ENCODE results near the gene BSDC1.

The BSDC1 gene

DNA sequence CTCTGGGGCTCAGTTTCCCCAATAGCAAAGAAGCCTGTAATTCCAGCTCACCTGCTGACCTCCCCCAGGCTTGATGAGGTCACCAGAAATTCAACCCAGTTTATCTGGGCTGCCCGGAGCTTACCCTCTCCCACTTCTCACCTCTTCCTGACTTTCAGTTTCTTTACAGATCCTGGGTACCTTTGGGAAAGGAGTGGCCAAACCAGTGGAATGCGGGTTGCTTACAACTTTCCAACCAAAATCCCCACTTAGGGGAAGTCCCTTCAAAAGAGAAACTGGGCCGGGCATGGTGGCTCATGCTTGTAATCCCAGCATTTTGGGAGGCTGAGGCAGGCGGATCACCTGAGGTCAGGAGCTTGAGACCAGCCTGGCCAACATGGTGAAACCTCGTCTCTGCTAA lies 52.3 kb downstream of the BSDC1 start:
- H3K9ac ChIP-seq (ENCODE audit: low read depth, low read length), result no peak overlapping the region
- no peaks in the 10 kb centered on the region for H3K36me3 ChIP-seq (ENCODE audit: control insufficient read depth, insufficient read depth, low read length)
- no peaks in the 10 kb centered on the region for H3K9me3 ChIP-seq (ENCODE audit: control insufficient read depth, insufficient read depth, low read length)
- H3K27me3 ChIP-seq (ENCODE audit: control insufficient read depth, insufficient read depth, low read length), result 0 out of 2 replicates have a peak, but pooled peaks cover under 1% of the 10 kb centered on the region
- H3K27ac ChIP-seq (ENCODE audit: low read depth, low read length), result no peak overlapping the region
- peaks cover 8% of the 10 kb centered on the region for H3K4me1 ChIP-seq (ENCODE audit: control insufficient read depth, insufficient read depth, low read length)
- H3K4me3 ChIP-seq (ENCODE audit: low read depth, low read length), result no peak overlapping the region

DNA sequence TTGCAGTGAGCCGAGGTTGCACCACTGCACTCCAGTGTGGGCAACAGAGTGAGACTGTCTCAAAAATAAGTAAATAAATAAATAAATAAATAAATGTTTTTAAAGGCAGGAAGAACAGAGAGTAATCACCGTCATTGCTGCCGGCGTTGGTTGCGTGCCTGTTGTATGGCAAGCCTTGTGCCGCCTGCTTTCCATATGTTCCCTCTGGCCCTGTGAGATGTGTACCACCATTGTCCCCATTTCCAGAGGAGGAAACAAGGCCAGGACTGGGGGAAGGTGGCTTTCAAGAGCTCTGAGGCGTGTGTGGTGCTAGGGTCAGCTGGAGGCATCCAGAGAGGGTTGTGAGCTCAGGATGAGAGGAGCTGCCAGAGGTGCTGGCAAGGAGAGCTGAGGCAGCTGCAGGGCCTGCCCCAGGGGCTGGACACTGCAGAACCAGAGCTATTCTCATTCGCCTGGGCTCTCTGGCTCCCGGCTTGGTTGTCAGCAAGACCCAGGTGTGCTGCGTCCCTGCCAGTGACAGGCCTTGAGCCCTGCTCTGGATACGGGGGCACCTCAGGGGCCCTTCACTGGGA lies 53.0 kb downstream of the BSDC1 start:
- no peaks in the 10 kb centered on the region for H3K9me3 ChIP-seq (ENCODE audit: control insufficient read depth, insufficient read depth, low read length)
- no peak overlapping the region for H3K4me3 ChIP-seq (ENCODE audit: low read depth, low read length)
- no peak overlapping the region for H3K27ac ChIP-seq (ENCODE audit: low read depth, low read length)
- peaks cover 13% of the 10 kb centered on the region for H3K4me1 ChIP-seq (ENCODE audit: control insufficient read depth, insufficient read depth, low read length)
- H3K36me3 ChIP-seq (ENCODE audit: control insufficient read depth, insufficient read depth, low read length), result no peaks in the 10 kb centered on the region
- H3K27me3 ChIP-seq (ENCODE audit: control insufficient read depth, insufficient read depth, low read length), result 0 out of 2 replicates have a peak, but pooled peaks cover 4% of the 10 kb centered on the region
- no peak overlapping the region for H3K9ac ChIP-seq (ENCODE audit: low read depth, low read length)

DNA sequence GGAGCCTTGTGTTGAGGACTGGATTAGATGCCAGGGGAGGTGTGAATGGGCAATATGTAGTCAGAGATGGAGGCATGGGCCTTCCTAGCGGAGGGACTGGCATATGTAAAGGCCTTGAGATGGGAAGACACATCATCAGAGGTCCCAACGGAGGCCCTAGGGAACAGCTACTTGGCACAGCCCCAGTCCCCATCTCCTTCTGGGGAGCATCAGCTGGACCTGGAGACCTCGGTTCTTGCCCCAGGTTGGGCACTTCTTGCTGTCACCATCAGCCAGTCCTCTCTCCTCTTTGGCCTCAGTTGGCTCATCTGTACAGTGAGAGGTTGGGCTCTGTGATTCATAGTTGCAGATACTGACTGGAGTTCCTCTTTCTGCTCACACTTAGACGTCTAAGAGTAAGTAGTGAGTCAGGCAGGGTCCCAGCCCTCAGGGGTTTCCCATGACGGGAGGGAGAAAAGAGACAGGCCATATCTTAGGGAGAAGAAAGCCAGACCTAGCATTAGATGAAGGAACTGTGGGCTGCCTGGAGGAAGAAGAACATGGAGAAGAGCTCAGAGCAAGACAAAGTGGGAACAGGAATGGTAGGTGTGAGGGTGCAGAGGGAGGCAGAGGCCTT lies 54.8 kb downstream of the BSDC1 start:
- peaks cover 4% of the 10 kb centered on the region for H3K36me3 ChIP-seq (ENCODE audit: control insufficient read depth, insufficient read depth, low read length)
- H3K9ac ChIP-seq (ENCODE audit: low read depth, low read length), result no peak overlapping the region
- H3K27ac ChIP-seq (ENCODE audit: low read depth, low read length), result no peak overlapping the region
- no peaks in the 10 kb centered on the region for H3K9me3 ChIP-seq (ENCODE audit: control insufficient read depth, insufficient read depth, low read length)
- H3K27me3 ChIP-seq (ENCODE audit: control insufficient read depth, insufficient read depth, low read length), result 0 out of 2 replicates have a peak, but pooled peaks cover 4% of the 10 kb centered on the region
- no peak overlapping the region for H3K4me3 ChIP-seq (ENCODE audit: low read depth, low read length)
- H3K4me1 ChIP-seq (ENCODE audit: control insufficient read depth, insufficient read depth, low read length), result peaks cover 16% of the 10 kb centered on the region

DNA sequence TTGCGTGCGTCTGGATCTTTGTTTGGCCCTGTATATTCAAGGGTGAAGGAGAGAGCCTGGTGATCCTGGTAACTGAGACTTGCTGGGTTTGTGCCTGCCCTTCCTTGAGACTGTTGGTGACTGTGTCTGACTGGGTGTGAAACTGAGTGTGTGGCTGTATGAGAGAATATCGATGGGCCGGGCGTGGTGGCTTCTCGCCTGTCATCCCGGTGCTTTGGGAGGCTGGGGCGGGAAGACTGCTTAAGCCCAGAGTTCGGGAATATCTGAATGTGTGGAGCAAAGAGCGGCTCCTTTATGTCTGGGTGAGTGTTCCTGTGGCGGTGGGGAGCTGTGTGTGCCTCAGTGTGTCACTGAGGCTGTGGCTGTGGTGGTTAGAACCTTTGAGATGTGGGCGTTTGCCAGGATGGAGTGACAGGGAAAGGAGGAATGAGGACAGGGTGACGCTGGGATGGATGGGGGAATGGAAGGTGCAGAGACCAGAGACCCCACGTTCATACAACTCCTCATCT lies 55.5 kb downstream of the BSDC1 start:
- no peak overlapping the region for H3K9ac ChIP-seq (ENCODE audit: low read depth, low read length)
- no peak overlapping the region for H3K27ac ChIP-seq (ENCODE audit: low read depth, low read length)
- 0 out of 2 replicates have a peak, but pooled peaks cover 4% of the 10 kb centered on the region for H3K27me3 ChIP-seq (ENCODE audit: control insufficient read depth, insufficient read depth, low read length)
- H3K4me3 ChIP-seq (ENCODE audit: low read depth, low read length), result no peak overlapping the region
- H3K36me3 ChIP-seq (ENCODE audit: control insufficient read depth, insufficient read depth, low read length), result peaks cover 12% of the 10 kb centered on the region
- H3K9me3 ChIP-seq (ENCODE audit: control insufficient read depth, insufficient read depth, low read length), result no peaks in the 10 kb centered on the region
- H3K4me1 ChIP-seq (ENCODE audit: control insufficient read depth, insufficient read depth, low read length), result peaks cover 23% of the 10 kb centered on the region

DNA sequence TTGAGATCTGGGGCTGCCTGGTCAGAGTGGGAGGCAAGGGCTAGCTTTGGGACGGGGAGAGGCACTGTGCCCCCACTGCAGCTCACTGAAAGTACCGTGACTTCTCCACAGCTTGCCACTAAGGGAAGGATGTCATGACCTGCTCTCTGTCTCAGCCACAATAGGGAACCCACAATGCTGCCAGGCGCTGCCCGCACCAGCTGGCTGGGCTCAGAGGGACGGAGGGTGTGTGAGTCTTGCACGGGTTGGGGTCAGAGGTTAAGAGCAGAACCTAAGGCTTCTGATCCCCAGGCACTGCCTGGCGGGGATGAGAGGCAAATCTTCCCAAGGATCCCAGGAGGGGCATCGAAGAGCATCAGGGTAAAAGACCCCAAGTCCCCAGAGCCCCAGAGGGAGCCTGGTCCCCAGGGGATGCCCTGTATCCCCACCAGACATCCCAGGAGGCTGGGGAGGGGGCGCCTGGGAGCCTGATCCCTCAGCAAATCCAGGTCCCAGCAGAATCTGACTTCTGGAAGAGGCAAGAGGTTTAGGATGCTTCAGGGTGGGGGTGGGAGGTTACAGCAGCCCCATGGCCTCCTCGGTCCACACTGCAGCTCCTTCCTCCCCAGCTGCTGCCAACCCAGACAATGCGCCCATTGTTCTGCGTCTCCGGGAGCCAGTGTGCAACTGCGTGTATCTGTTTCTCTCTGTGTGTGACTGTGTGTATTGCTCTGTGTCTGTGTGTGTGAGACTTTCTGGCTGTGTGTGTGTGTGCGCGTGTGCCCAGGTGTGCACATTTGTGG lies 56.2 kb downstream of the BSDC1 start:
- H3K27ac ChIP-seq (ENCODE audit: low read depth, low read length), result no peak overlapping the region
- H3K9ac ChIP-seq (ENCODE audit: low read depth, low read length), result no peak overlapping the region
- no peak overlapping the region for H3K4me3 ChIP-seq (ENCODE audit: low read depth, low read length)
- H3K27me3 ChIP-seq (ENCODE audit: control insufficient read depth, insufficient read depth, low read length), result 0 out of 2 replicates have a peak, but pooled peaks cover 4% of the 10 kb centered on the region
- peaks cover 29% of the 10 kb centered on the region for H3K4me1 ChIP-seq (ENCODE audit: control insufficient read depth, insufficient read depth, low read length)
- H3K36me3 ChIP-seq (ENCODE audit: control insufficient read depth, insufficient read depth, low read length), result peaks cover 18% of the 10 kb centered on the region
- H3K9me3 ChIP-seq (ENCODE audit: control insufficient read depth, insufficient read depth, low read length), result no peaks in the 10 kb centered on the region

DNA sequence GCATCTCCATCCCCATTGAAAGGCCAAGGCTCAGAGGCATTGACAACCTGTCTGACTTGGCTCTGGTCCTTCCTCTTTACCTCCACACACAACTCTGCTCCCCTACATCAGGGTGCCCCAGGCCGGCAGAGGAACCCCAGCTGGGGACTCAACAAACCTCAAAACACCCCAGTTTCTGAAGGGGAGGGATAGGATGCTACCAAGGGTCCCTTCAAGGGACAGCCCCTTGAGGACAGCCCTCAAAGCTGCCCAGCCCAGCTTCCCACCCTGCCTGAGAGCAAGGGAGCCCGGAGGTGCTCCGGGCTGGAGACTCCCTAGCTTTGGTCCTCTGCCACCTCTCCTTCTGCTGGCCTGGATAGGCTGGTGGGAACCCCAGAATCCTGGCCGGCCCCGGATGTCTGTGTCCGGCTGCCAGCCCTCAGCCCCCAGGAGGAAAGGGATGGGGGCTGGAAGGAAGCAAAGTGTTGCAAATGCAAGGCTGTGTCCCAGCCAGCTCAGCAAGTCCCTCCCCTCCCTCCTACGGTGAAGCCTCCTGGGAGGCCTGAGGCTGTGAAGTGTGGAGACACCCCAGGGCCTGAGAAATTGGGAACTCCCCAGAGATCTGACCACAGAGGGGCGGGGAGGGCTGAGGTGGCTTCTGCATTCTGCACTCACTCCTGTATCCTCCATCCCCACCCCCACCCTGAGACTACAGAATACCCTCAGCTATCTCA lies 57.1 kb downstream of the BSDC1 start:
- no peak overlapping the region for H3K9ac ChIP-seq (ENCODE audit: low read depth, low read length)
- H3K9me3 ChIP-seq (ENCODE audit: control insufficient read depth, insufficient read depth, low read length), result no peaks in the 10 kb centered on the region
- no peak overlapping the region for H3K27ac ChIP-seq (ENCODE audit: low read depth, low read length)
- peaks cover 36% of the 10 kb centered on the region for H3K4me1 ChIP-seq (ENCODE audit: control insufficient read depth, insufficient read depth, low read length)
- H3K4me3 ChIP-seq (ENCODE audit: low read depth, low read length), result no peak overlapping the region; the same call in 1 of the 2 replicates
- peaks cover 26% of the 10 kb centered on the region for H3K36me3 ChIP-seq (ENCODE audit: control insufficient read depth, insufficient read depth, low read length)
- 0 out of 2 replicates have a peak, but pooled peaks cover 4% of the 10 kb centered on the region for H3K27me3 ChIP-seq (ENCODE audit: control insufficient read depth, insufficient read depth, low read length)

DNA sequence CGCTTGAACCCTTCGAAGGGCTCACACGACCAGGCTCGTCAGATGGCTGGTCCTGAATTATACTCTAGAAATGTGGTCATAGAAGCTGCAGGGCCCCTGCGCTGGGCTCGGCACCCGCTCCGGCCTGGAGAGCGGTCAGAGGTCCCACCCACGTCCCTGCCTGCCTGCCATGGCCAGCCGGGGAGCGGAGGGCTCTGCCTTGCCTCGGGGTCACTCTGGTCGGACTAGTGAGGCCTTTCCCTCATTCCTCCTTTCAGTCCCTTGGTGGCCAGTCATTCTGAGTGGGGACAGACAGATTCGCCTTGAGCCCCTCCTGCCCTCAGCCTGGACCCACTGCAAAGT lies 57.7 kb downstream of the BSDC1 start:
- Histone ChIP-seq H3K4me3 (ENCODE audit: low read depth, low read length) (peak overlapping the region; percentile 68), H3K4me1 (ENCODE audit: control insufficient read depth, insufficient read depth, low read length) (peaks cover 37% of the 10 kb centered on the region), H3K9me3 (ENCODE audit: control insufficient read depth, insufficient read depth, low read length) (no peaks in the 10 kb centered on the region), H3K27ac (ENCODE audit: low read depth, low read length) (no peak overlapping the region), H3K27me3 (ENCODE audit: control insufficient read depth, insufficient read depth, low read length) (0 out of 2 replicates have a peak, but pooled peaks cover 4% of the 10 kb centered on the region), H3K36me3 (ENCODE audit: control insufficient read depth, insufficient read depth, low read length) (peaks cover 32% of the 10 kb centered on the region), H3K9ac (ENCODE audit: low read depth, low read length) (no peak overlapping the region)

DNA sequence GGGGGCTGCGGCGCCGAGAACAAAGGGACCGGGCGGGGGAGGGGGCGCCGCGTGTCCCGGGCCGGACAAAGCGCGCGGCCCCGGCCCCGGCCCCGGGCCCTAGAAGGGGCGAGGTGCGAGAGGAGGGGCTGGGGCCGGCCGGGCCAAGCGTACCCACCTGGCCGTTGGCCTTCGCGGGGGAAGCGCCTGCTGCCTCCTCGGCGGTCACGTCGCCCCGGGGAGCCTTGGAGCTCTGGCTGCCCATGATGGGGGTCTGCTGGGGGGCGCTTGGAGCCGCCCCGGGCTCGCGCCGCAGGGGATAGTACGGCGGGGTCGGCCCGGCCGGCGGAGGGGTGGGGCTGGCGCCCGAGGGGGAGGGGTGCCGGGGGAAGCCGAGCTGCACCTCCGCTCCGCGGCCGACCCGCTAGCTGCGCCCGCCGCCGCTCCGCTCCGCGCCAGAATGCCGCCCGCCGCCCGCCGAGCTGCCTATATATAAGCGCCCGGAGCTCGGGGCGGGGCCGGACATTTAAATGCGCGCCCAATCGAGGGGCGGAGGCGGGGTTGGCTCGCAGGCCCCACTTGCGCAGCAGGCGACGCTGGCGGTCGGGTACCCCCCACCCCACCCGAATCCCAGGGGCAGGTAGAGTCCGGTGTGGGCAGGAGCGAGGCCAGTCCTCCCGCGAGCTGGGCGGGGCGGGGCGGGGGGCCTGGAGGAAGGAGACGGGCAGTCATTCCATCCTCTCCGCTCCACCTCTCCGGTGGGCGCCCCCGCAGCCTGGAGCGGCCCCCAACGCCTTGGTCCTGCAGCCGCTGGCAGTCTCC lies 58.3 kb downstream of the BSDC1 start, which contains the start of gene MARCKSL1:
Gene MARCKSL1, minus strand, starts transcription at position 444 of the 801 bp plus-strand sequence. Its CDS starts 200 bp downstream, at position 244.
- Histone ChIP-seq H3K9me3 (ENCODE audit: control insufficient read depth, insufficient read depth, low read length) (no peaks in the 10 kb centered on the region), H3K4me1 (ENCODE audit: control insufficient read depth, insufficient read depth, low read length) (peaks cover 37% of the 10 kb centered on the region), H3K9ac (ENCODE audit: low read depth, low read length) (peak within 1 kb of the TSS; percentile 78), H3K4me3 (ENCODE audit: low read depth, low read length) (peak within 1 kb of the TSS; percentile 68), H3K27me3 (ENCODE audit: control insufficient read depth, insufficient read depth, low read length) (0 out of 2 replicates have a peak, but pooled peaks cover 4% of the 10 kb centered on the region), H3K27ac (ENCODE audit: low read depth, low read length) (peak within 1 kb of the TSS; percentile 87), H3K36me3 (ENCODE audit: control insufficient read depth, insufficient read depth, low read length) (peaks cover 38% of the 10 kb centered on the region)

DNA sequence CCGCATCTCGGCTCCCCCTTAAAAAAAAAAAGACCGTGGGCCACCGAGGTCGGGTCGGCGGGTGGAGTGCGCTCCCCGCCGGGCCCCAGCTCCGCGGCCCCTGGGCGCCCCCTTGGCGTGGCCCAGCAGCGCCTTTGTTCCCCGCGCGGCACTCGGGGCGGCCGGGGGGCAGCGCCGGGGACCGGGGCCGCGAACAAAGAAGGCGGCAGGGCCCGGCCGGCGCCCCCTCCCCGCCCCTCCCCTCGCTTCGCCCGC lies 58.8 kb downstream of the BSDC1 start:
- H3K4me3 ChIP-seq (ENCODE audit: low read depth, low read length), result peak overlapping the region; percentile 68
- peak overlapping the region; percentile 87 for H3K27ac ChIP-seq (ENCODE audit: low read depth, low read length)
- H3K27me3 ChIP-seq (ENCODE audit: control insufficient read depth, insufficient read depth, low read length), result 0 out of 2 replicates have a peak, but pooled peaks cover 4% of the 10 kb centered on the region
- peaks cover 43% of the 10 kb centered on the region for H3K36me3 ChIP-seq (ENCODE audit: control insufficient read depth, insufficient read depth, low read length)
- no peaks in the 10 kb centered on the region for H3K9me3 ChIP-seq (ENCODE audit: control insufficient read depth, insufficient read depth, low read length)
- peaks cover 37% of the 10 kb centered on the region for H3K4me1 ChIP-seq (ENCODE audit: control insufficient read depth, insufficient read depth, low read length)
- H3K9ac ChIP-seq (ENCODE audit: low read depth, low read length), result peak overlapping the region; percentile 78

Data from HUES48 (cell line).